Nucleus accumbens (tissue), 56 donors: ENCODE results near the gene PALD1.

ENCODE experiments used
- DNase-seq, 56 donors: peaks; one replicate each; lab custom pipeline; 2025; lab: John Stamatoyannopoulos, UW

The PALD1 gene

DNA sequence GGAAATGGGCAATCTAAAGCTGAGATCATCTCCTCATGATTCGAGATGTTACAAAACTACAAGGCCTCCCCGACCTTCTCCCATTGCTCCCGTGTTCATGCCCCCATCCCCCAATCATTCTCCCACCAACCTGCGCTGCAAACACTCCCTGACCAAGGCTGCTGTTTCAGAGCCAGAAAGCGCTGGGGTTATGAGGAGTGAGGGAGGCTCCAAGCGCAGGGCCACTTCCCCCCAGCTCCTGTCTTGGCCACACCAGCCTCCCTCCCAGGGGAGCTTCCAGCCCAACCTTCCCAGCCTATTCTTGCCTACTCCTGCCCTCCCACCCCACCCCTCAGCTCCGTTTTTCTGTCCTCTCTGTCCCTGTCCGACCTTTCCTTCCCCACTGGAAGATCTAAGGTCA, 22.4 kb upstream of the PALD1 start:
- no peak for DNase-seq

DNA sequence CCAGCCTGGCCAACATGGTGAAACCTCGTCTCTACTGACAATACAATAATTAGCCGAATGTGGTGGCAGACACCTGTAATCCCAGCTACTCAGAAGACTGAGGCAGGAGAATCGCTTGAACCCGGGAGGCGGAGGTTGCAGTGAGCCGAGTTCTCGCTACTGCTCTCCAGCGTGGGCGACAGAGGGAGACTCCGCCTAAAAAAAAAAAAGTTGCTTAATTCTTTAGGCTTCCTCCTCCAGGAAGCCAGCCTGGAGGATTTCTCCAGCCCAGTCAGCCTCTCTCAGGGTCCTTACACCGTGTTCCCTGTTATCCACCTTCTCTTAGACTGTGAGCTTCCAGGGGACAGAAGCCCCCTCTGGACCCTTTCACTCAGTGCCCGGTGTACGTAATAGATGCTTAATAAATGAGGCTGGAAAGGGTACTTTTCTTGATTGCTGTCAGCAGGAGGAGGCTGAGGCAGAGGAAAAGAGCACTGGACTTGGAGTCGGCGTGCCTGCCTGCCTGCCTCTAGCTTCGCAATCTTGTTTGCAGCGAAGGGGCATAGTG, 20.7 kb upstream of the PALD1 start:
- DNase-seq, result no peak

DNA sequence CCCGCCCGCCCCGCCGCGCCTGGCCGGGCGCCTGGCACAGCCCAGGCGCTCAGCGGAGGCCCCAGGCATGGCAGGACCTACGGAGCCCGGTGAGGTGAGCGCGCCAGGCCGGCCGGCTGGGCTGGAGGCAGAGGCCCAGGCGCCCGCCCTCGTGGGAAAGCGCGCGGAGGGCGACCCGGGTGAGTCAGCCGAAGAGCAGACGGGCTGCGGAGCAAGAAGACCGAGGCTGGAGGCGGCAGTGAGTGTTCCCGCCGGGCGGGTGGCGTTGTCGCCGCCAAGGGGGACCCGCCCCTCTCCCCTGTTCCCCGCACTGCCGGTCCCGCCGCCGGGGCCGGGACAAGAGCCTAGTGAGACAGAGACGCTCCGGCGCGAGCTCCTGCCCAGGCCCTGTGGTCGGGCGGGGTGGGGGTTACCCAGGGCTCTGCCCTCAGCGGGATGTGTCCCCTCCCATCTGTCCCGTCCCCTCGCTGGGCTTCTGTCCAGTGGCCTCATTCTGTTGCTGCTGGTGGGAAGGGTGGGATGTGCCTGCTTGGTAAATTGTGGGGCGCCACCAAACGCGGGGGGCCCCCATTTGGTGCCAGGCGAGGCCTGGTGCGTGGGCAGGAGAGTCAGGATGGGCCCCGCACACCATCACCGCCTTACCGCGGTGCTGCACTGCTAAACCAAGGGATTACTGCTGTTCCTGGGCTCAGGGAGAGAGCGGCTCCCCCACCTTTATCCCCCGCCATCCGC, 20.1 kb upstream of the PALD1 start:
- DNase-seq, result peak in 30 of 56 donors; percentile 7 to 75 (median 28)

DNA sequence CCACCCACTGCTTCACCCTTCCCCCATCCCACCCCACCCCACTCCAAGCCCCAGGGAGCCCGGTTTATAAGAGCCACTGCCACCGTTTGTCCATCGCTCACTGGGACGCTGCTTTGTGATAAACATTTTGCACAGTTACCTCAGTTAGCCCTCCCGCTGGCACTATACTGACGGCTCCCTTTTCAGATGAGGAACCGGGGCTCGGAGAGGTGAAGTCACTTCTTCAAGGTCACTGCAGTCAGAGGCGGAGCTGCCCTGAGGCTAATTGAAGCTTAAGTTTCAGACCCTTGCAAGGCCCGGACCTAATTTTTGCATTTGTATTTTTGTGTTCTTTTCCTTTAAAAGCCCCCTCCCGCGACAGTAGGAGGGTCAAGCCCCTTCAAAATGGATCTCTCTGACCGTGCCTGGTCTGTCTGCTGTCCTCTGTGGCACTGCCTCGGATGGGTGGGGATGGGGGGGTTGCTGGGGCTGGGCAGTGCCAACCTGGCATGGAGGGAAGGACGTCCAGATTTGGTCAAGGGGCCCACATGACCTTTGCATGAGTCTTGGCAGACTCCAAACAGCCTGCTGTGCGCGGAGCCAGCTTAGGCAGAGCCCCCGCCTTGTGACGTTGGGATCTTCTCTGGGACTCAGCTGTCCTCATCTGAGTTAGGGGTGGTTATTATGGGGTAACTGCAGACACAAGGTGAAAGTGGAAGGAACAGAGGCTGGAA, 19.4 kb upstream of the PALD1 start:
- peak in 1 of 56 donors; percentile 52 for DNase-seq

DNA sequence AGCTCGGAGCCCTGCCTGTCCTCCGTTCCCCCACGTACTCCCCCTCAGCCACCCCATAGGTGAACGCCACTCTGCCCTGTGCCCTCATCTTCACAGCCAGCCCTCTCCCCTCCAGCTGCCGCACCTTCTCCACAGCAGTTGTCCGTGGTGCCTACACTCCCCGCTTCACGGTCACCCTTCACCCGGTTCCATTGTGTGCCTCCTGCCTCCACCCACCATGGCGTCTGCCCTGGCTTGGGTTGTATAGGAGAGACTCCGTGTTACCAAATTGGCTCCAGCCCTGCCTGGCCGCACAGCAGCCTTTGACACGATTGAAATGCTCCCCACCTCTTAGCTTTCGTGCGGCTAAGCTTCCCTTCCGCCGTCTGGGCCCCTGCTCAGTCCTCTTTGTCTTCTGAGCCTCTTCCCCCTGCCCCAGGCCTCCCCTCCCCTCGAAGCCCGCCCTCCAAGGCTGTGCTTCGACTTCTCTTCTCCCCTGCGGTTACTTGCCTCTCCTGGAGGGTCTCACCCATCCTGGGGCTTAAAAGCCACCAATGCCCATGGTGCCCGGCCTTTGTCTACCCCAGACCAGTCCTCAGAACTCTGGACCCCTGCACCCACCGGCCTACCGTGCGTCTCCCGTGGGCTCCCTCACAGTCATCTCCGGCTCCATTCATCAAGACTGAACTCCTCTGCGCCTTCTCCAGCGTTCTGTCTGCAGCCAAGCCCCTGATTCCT, 18.6 kb upstream of the PALD1 start:
- no peak for DNase-seq

DNA sequence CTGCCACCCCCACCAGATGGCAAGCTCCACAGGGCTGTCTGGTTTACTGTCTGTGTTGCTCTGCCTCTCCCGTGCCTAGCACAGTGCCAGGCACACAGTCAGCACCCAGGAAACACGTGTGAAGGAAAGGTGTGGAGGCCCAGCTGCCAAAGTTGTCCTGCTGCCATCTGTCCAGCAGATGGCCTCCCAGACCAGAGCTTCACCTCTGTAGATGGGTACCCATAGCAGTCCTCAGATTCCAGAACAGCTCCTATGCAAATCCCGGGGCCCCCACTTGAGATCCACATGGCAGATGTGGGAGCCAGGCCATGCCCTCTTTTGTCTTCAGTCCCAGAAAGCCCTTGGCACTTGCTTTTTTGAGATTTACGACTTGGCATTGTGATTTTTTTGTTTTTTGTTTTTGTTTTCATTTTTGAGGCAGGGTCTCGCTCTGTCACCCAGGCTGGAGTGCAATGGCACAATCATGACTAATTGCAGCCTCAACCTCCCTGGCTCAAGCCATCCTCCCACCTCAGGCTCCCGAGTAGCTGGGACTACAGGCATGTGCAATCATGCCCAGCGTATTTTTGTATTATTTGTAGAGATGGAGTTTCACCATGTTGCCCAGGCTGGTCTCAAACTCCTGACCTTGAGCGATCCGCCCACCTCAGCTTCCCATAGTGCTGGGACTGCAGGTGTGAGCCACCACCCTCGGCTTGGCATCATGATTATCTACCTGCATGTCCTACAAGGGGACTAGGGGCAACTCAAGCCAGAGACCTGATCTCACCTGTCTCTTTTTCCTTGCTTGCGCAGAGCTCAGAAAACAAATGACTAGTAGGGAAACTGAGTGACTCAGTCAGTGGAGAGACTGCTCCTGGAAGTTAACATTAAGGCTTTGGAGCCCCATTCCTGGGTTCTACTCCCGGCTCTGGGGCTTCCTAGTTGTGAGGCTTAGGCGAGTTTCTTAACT, 16.9 kb upstream of the PALD1 start:
- DNase-seq, result peak in 39 of 56 donors; percentile 4 to 70 (median 32)

DNA sequence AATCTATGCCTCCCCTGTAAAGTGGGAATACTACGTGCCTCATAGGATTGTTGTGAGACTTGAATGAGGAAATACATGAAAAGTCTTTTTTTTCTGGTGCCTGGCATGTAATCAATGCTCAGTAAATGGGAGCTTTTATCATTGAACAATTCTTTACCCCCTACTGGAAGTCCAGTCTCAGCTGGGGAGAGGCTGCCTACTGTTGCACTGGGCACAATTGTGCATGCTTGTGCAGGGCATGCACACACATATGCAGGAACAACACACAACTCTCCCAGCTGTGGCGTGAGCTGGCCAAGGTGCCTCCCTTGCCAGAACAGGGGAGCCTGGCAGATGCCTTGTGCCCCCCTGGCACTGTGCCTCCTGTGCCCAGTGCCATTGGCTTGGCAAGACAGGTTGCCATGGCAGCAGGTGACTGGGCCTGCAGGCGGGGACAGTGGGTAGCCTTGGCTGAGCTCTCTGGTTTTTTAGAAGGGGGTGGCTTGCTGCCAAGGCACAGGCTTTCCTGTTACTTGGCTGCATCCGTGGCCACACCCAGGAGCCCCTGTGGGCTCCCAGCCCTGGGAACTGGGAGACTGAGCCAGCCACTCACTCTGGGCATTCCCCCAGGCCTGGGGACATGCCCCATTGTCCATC, 16.1 kb upstream of the PALD1 start:
- peak in 53 of 56 donors; percentile 15 to 91 (median 67) for DNase-seq

DNA sequence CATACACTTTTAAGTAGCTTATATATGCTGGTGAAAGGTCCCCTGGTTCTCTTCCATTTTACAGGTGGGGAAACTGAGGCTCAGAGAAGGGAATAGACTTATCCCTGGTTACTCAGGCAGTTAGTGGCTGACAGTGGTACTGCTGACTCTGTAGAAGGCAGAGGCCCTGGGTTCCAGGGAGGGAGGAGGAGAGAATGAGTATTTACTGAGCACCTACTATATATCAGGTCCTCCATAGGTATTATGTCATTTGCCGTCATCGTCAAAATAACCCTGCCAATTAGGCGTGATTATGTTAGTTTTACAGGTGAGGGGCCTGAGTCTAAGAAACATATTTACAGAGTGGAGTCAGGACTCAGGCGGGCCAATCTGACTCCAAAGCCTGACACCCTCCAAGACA, 13.3 kb upstream of the PALD1 start:
- DNase-seq, result no peak

DNA sequence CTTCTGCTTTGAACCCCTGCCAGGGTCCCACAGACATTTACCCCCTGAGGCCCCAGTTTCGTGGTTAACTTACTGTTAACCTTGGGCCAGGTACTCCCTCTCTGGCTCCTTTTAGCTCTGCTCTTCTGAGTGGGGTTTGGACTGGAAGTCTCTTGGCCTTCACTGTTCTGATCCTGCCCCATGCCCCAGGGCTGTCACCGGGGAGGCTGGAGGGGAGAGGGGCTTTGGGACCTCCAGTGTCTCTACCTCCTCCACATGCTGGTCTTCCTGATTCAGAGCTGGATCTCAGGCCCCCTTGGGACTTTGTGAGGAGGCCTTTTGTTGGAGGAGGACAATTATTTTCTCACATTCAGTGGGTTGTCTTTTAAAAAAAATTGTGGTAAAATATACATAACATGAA, 12.7 kb upstream of the PALD1 start:
- DNase-seq, result no peak

DNA sequence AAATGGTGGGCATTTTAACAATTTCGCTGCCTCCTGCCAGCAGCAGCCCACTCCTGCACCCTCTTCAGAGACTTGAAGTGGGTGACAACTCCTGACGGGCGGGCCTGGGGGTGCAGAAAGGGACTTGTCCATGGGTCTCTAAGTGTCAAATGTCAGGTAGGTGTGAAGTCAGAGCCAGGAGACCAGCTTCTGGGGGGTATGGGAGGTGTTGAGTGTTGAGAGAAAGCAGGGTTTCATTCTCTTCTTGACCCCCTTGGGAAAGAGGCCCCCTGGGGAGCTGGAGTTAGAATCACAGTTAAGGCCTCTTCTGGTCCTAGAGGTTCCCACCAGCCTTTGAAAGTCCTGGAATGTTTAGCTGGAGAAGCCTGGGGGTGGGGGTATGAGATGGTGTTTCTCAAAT, 11.6 kb upstream of the PALD1 start:
- DNase-seq, result no peak

DNA sequence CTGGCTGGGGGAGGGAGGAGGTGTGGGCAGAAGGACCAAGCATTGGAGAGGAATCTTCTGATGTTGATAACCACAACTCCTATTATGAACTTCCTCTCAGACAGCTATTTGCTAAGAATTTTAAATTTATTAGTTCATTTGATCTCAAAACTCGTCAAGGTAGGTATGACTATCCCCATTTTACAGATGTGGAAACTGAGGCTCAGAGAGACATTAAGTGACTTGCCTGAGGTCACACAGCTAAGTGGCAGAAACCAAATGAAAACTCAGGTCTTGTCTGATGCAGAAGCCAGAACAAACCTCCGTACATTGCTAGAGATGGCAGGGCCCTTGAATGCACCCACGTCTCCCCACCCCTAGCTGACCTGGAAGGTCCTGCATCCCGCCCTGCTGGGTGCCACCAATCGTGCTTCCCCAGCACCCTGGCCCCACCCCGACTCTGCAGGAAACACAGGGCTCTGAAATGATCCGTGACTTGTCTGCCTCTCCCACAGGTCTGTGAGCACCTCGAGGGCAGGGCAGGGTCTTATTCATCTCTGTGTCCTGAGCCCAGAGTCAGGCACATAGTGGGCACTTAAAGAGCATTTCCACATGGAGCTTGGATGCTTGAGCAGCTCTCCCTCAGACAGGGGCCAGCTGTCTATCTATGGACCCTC, 5.6 kb upstream of the PALD1 start:
- no peak for DNase-seq

DNA sequence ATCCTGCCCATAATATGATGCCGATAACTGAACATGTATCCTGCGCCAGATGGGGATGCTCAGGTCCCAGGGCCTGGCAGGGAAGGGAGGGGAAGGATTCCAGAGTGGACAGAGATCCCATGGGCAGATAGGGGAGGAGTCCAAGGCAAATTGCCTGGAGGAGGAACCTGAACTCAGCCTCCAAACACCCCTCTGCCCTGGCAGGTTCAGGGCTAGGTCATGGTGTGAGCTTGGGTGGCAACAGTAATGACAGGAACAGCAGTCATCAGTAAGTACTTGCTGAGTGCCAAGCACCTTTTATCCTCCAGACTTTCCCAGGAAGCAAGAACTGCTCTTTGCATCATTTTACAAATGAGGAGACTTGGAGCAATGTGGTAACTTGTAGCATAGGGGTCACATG, 3.8 kb upstream of the PALD1 start:
- DNase-seq, result no peak

DNA sequence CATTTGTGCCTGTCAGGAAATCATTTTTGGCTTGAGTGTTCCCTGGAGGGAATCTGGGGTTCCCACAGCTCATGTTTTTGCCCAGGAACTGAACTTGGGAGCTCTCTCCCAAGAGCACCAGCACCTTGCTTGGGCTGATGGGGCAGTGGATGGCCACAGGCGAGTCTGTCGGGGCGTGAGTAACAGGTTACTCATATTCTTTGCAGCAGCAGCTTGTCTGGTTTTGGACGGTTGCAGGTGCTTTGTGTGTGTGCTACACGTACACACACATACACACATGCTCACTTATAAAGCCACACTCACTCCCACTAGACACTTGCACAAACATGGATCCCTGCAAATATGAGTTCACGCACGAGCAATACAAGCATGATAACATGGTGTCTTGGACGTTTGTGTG, 2.9 kb upstream of the PALD1 start:
- DNase-seq, result no peak

DNA sequence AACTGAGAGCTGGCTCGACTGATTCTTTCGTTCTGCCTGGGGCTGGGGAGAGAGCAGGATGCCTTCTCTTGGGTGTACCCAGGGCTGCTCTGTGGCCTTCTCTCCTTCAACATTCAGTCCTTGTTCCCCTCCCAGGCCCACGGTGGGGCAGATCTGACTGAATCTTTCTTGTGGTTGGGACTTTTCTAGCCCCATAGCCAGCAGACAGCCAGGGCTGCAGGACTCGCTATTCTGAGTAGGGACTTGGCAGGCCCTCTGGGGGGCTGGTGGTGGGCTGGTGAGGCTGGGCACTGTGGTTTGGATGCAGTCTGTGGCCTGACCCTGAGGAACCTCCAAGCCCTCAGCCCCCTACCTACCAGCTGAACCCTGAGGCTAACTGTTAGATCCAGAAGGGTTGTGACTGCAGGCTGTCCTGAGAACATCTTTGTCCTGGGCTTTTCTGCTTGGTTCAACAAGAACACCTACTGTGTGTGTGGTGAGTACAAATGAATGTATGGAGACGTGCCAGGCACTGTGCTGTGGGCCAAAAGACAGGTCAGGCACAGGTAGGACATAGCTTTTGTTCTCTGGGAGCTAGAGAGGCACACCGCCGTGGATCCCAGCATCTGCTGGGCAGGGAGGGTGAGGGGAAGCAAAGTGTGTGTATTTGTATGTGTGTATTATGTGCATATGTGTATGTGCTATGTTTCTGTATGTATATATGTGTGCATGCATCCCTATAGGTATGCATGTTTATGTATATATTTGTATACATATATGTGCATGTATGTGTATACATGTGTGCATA, 2.1 kb upstream of the PALD1 start:
- no peak for DNase-seq

DNA sequence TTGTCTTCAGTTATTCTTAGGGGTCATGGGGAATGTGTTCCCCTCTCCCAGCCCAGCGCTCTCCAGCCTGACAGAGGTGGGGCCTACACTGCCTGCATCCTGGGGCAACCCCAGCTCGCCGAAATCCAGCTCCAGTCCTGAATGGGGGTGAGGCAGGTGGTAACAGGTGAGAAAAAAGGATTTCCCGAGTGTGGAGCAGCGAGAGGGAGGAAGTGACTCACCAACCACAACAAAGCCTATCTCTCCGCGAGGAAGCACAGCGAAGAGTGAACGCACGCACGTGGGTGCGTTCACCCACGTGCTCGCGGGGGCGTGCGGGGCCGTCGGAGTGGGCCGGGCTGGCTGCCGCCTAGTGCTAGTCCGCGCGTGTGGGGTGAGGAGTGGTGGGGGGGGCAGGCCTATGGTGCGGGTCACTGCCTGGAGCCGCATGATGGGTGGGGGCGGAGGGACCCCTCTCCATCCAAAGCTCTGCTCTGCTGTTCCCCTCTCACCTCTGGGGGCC, 855 bp upstream of the PALD1 start:
- DNase-seq, result peak in 28 of 56 donors; percentile 10 to 76 (median 42)

DNA sequence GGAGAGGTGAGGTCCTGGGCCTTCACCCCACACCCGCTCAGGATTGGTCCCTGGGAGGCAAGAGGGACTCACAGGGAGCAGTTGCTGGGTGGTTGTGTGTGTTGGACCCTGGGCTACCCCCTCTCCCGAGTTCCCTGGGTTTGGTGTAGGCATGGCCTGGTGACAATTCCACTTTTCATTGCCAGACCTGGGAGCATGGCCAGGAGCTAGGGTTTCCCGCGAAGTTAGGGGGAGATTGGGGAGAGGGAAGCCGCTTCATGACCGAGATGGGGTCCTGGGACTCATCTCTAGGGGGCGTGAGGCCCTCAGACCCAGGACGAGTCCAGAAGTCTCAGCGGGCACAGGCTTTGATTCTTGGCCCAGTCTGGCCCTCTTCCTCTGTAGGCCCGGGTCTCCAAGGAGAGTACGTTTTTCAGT, 606 bp downstream of the PALD1 start:
- peak in 1 of 56 donors; percentile 20 for DNase-seq

DNA sequence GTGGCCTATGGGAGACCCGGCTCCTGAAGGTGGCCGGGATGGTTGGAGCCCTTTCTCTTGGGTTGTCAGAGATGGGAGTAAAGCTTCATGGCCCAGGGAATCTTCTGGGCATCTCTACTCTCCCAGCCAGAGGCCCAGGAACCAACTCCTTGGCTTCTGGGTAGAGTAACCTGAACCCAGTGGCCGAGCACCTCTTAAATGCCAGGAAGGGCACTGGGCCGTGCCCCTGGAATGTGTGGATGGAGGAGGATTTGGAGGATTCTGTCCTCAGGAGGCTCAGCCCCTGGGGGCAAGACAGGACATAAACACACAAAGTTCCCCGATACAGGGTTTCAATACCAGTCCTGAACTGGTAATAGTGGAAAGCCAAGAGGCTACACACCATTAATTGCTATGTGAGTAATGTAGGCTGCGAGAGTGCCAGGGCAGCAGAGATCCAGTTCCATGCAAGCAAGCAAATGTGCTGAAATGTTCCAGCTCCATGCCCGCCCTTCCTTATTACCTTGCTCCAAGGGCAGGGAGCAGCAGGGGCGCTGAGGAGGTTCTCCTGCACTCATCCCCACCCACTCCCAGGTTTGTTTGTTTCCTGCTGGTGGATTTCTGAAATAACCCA, 1.2 kb downstream of the PALD1 start:
- no peak for DNase-seq
